Stimulated activated CD4-positive, alpha-beta T cell treated with anti-CD3 and anti-CD28 coated beads, TNF-alpha, amount 100 ng/mL, for 24 hours (primary cell): ENCODE measurements around the gene LIMS1.
A peak's percentile ranks its signal among the peaks of the same experiment; 100 is the strongest.
"Not testable (repeated sequence)": the region's sequence is repeated elsewhere in the genome, so short reads cannot be mapped to it uniquely, and the experiment has no call there.

Source experiments
- DNase-seq, 3 experiments: peaks; one replicate each; pipeline ENCODE4 v3.0.0-alpha.2; 2020; ENCODE audit warnings: low read depth in 3 of 3

LIMS1 gene

DNA sequence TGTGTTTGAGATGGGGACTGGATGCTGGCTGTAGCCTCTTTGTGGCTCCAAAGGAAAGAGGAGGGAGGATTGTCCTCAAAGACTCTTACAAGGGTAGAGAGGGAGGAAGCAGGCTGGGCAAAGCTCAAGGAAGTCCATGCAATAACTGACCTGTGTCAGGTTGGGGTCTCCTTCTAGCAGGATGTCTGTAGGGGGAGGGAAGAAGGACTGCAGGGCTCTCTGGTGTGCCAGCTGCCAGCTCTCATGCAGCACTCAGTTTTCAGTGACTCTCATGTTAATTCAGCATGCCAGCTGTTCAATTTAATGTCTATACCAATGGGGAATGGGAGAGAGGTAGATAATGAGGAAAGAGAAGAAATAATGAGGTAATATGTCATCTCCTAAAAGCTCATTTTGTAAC lies 99.7 kb downstream of the LIMS1 start:
- no peak for DNase-seq

GRCh38 chr2:108634576-108635160 lies 100.4 kb downstream of the LIMS1 start:
- no peak for DNase-seq

- DNase-seq: no peak
Measured at GRCh38 chr2:108635630-108636354, 101.5 kb downstream of the LIMS1 start.

DNA sequence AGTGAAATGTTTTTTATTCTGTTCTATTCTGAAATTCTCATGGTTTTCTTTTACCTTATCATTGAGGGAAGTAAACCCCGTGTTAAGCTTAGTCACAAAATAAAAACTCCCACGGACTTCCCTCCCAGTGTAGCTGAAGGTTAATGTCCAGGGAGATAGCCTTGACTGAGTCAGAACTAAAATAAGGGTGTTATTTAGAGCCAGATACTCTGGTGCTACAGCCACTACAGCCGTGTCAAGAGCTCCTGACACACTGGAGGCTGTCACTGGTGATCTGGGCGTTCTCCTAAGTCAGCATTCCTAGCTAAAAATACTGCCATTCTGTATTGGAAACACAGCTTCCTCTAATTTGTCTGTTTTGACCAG lies 103.0 kb downstream of the LIMS1 start:
- no peak for DNase-seq

GRCh38 chr2:108640731-108641130 lies 106.5 kb downstream of the LIMS1 start:
- no peak for DNase-seq

- no peak for DNase-seq
Measured at GRCh38 chr2:108641756-108642155, 107.5 kb downstream of the LIMS1 start.

DNA sequence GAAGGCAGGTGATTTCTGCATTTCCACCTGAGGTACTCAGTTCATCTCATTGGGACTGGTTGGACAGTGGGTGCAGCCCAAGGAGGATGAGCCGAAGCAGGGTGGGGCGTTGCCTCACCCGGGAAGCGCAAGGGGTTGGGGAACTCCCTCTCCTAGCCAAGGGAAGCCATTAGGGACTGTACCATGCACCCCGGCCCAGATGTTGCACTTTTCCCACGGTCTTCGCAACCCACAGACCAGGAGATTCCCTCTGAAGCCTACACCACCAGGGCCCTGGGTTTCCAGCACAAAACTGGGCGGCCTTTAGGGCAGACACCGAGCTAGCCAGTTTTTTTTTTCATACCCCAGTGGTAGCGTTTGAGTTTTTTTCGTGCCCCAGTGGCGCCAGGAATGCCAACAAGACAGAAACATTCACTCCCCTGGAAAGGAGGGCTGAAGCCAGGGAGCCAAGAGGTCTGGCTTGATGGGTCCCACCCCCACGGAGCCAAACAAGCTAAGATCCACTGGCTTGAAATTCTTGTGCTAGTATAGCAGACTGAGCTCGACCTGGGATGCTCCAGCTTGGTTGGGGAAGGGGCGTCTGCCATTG lies 109.1 kb downstream of the LIMS1 start:
- no peak for DNase-seq

GRCh38 chr2:108643862-108644261 lies 109.6 kb downstream of the LIMS1 start:
- DNase-seq: not testable (repeated sequence)

DNA sequence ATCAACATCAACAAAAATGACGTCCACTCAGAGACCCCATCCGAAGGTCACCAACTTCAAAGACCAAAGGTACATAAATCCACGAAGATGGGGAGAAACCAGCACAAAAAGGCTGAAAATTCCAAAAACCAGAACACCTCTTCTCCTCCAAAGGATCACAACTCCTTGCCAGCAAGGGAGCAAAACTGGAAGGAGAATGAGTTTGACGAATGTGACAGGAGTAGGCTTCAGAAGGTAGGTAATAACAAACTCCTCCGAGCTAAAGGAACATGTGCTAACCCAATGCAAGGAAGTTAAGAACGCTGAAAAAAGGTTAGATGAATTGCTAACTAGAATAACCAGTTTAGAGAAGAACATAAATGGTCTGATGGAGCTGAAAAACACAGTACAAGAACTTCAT lies 110.2 kb downstream of the LIMS1 start:
- DNase-seq: not testable (repeated sequence)

GRCh38 chr2:108648796-108649195 lies 114.5 kb downstream of the LIMS1 start:
- DNase-seq: not testable (repeated sequence)

DNA sequence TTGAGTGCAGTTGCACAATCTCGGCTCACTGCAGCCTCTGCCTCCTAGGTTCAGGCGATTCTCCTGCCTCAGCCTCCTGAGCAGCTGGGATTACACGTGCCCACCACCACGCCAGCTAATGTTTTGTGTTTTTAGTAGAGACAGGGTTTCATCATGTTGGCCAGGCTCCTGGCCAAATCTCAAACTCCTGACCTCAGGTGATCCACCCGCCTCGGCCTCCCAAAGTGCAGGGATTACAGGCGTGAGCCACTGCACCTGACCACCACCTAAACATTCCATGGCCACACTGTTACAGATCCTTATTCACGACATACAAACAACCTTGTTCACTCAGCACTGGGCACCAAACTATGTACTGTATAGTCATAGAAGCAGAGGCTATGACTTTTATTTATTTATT lies 116.2 kb downstream of the LIMS1 start:
- DNase-seq: not testable (repeated sequence)

GRCh38 chr2:108651468-108651867 lies 117.2 kb downstream of the LIMS1 start:
- not testable (repeated sequence) for DNase-seq

GRCh38 chr2:108652187-108652931 lies 118.1 kb downstream of the LIMS1 start:
- peak; percentile 5 to 46 (median 18) for DNase-seq

GRCh38 chr2:108653425-108653824 lies 119.2 kb downstream of the LIMS1 start:
- not testable (repeated sequence) for DNase-seq

GRCh38 chr2:108653849-108654248 lies 119.6 kb downstream of the LIMS1 start:
- not testable (repeated sequence) for DNase-seq

DNA sequence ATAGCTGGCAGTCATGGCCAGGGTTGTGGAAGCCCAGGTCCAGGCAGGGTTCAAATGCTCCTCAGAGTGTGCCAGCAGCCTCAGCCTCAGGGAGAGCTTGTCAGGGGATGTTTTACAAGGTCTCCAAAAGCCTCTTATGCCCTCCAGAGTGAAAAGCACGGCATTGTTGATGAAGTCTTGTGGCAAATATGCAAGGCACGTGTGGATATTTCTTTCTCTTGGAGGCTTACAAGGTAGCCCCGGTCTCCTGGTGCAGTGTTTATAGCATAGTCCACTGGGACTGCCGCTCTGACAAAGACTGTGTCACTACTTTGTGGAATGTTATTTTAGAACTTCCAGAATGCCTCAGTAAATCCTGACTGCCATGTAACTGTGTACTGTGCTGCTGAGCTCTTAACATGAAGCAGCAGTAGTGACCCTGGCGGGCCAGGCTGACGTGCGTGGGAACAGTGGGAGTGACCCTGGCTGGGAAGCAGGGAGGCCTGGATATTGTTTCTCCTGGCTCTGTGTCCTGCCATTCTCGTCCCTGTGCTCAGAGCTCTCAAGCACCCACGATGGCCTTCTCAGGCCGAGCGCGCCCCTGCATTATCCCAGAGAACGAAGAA lies 120.4 kb downstream of the LIMS1 start:
- not testable (repeated sequence) for DNase-seq

GRCh38 chr2:108655270-108655669 lies 121.0 kb downstream of the LIMS1 start:
- not testable (repeated sequence) for DNase-seq

DNA sequence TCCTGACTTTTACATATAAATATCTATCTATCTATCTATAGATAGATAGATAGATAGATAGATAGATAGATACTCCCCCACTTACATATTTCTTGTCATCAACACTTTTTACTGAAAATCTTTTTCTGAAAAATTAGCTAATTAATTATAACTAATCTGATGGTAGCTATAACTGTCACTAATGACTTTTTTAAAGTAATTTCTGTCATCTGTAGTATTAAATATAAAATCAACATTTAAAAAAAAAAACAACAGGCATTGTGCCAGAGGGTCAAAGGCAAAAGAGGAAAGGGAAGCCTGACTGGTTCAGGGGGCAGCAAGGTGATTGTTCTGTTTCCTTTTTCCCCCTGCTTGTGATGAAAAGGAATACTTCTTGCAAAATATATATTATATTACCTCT lies 122.0 kb downstream of the LIMS1 start:
- DNase-seq: not testable (repeated sequence)

DNA sequence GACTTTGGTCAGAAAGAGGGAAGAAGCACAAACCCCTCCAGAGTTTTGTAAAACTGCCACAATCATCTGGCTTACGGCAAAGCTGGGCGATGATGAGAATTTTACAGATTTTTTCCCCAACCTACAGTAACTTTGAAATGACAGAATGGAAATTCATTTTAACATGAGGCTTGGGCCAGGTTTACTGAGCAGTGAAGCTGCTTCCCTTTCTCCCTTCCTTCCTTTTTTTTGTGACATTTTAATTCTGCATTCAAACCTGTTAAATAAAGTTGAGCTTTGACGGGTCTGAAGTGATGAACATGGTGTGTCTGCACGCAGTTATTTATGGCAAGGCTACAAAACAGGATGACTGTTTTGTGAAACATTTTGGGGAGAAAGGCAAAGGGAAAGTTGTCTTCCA lies 123.2 kb downstream of the LIMS1 start:
- DNase-seq: not testable (repeated sequence)

GRCh38 chr2:108658553-108658952 lies 124.3 kb downstream of the LIMS1 start:
- not testable (repeated sequence) for DNase-seq

DNA sequence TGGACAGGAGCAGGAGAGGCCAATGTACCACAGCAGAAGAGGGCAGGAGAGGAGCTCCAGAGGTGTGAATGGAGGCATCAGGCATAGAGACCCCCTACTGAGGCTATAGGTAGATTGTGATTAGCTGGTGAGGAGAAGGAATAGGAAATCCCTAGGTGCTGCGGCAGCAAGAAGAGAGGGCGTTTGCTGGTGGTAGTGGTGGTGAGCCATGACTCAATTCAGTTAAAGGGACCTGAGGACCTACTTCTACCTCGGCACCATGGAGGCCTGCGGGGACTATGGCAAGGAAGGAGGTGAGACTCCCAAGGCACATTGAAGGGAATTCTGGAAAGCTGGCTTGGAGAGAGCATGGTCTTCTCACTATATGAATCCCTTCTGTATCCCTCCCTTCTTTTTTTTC lies 127.2 kb downstream of the LIMS1 start:
- not testable (repeated sequence) for DNase-seq

DNA sequence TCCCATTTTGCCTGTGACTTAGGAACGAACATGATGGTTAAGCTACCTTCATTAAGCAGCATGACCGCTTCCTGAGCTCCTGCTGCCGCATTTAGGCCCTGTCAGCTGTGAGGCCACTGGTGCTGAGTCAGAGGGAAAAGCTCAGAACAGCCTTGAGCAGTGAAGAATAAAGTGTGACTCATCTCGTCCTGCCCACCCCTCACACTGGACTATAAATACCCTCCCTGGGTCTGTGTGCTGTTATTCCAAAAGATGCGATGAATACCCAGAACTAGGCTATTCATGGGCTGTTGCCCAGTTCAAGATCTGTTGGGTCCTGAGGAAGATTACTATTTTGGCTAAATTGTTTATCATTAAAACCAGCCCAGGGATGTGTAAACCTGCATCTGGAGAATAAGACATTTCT lies 127.9 kb downstream of the LIMS1 start:
- DNase-seq: not testable (repeated sequence)
